Dermis microvascular lymphatic vessel endothelial cell (primary cell): ENCODE data around the gene S100A9. TPM values are rescaled to one million over a fixed set of nuclear protein-coding genes. Genes with fewer than 3 reads are reported as not detected.
"Not testable (repeated sequence)": the region's sequence is repeated elsewhere in the genome, so short reads cannot be mapped to it uniquely, and the experiment has no call there.

Experiments used
- DNase-seq, 2 donors: peaks; one replicate each; pipeline versions ENCODE4 v3.0.0 to v3.0.0-alpha.2; 2010; ENCODE audit warnings: low read depth in 2 of 2
- total RNA-seq: library from RNA; depleted of rRNA; stranded (reverse); fragments of >200 nt; gene quantifications from 2 replicates; pipeline ENCODE4 v1.2.1, GENCODE V29; 2014

Gene S100A9
- 0.25 and 0.90 TPM in 2 replicates for total RNA-seq

DNA sequence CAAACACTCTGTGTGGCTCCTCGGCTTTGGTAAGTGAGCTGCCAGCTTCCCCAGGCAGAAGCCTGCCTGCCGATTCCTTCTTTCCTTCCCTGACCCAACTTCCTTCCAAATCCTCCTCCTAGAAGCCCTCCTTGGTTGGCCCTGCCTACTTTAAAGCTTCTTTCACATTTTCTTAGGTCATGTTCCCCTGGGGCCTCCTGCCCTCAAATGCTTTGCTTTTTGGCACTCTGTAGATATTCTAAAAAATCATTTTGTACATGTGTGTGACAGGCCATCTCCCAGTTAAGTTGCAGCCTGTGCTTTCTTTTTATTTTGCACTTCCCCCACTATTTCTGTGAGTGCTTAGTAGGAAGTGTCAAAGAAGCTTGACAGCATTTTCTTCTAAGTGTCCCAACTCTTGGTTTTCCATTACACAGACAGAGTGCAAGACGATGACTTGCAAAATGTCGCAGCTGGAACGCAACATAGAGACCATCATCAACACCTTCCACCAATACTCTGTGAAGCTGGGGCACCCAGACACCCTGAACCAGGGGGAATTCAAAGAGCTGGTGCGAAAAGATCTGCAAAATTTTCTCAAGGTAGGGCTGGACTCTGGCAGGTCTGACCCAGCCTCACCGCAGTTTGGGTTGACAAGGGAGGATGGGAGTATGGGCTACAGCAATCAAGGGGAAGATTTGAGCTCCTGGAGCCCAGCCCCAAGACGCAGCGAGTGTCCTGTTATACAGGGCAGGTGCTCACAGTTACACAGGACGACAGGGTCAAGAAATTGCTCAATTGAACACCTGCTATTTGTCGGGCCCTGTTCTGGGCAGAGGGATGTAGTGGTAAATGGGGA lies at the start of gene S100A9:
Gene S100A9, plus strand, starts transcription at position 2 of the 838 bp plus-strand sequence. Its CDS starts 430 bp downstream, at position 432.
- DNase-seq: no peak

DNA sequence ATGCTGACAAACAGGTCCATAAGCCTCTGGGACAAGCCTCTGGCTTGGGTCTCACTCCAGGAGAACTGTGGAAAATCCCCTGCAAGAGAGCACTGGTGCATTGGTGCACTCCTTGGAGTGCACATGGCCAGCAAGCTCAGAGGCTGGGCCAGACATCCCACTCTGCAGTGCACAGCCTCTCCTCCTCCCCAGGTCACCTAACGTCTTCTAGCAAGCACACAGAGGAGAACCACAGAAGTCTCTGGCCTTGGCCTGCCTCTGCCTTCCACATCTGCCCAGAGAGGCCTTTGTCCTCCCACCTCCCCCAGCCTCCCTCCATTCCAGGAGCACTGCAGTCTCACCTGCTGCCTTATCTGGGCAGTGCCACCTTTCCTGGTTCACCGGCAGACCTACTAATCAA lies 49.1 kb upstream of the S100A9 start:
- DNase-seq: no peak

DNA sequence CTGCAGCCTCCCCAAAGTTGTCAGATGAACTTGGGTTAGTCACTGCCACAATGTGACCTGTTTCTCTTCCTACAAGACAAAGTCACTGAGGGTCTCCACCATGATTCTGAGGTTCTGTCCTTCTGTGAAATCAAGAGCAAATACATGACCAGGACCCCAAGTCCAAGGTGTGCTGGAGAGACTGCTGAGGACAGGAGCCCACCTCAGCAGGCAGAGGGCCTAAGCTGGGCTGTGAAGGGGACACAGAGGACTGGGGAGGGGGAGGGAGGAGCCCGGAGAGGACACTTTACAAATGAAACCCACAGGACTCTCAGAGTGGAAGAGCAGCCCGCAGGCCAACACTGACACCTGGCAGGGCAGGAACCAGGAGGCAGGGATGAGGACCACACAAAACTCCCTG lies 48.2 kb upstream of the S100A9 start:
- no peak for DNase-seq

DNA sequence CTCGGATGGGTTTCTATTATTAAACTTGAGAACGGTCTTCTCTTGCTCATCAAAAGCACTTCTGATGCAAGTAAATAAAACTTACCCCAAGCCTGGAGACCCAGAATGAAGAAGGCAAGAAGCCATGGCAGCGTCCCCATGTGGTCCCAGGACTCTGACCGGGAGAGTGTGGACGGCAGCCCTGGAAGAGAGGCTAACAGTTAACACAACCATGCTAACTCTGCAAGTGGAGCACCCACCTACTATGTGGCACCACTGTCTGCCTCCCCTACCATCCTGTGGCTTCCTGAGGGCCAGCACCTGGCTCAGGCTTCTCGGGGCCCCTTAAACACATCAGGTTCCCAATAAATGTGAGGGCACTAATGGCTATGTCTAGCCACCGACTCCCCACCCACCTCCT lies 47.1 kb upstream of the S100A9 start:
- DNase-seq: no peak

DNA sequence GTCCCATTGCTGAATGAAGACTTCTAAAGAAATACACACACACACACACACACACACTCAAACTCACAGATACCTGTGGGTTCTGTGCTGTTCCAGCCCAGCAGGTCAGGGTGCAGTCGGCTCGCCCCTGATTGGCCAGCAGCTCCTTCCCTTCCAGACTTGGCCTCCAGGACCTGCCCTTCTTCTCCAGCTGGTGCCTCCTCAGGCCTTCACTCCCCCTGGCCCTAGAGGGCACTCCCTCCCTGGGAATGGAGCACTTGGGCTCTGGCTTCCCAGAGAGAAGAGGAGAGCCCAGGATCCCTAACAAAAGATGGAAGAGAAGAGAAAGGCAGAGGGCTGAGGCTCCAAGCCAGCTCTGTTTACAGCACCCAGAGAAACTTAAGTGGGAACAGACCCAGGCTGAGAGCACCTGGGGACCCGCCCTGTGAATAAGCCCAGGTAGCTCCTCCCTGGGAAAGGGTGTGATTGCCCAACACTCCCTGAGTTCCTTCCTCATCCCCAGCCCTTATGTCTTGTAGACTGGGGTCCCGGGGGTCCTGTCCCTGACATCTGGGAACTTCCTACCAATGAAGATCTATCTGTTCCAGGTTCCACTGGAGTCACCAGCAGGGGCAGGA lies 45.0 kb upstream of the S100A9 start, which contains the start of gene PGLYRP3:
Gene PGLYRP3, minus strand, starts transcription at position 383 of the 617 bp plus-strand sequence. CDS start 2,287 bp downstream, outside the sequence.
- DNase-seq: no peak

DNA sequence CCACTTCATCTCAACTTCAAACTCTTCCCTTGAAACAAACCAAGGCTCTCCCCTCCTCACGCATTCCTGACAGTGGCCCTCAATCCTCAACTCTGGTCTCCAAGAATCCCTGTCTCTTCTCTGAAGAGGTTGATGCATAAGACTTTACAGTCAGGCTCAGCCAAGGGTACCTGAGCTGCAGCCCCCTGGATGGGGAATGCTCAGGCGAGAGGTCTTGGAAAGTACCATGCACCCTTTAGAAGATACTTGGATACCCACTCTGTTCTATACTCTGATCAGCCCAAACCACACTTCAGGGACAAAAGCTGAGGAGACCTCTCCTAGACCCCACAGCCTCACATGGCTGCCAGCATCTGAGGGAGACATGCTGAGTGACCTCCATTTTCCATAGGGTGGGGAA lies 44.4 kb upstream of the S100A9 start:
- DNase-seq: no peak

DNA sequence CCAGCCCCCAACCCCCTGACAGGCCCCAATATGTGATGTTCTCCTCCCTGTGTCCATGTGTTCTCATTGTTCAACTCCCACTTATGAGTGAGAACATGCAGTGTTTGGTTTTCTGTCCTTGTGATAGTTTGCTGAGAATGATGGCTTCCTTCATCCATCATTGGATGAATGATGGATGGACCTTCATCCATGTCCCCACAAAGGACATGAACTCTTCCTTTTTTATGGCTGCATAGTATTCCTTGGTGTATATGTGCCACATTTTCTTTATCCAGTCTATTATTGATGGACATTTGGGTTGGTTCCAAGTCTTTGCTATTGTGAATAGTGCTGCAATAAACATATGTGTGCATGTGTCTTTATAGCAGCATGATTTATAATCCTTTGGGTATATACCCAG lies 43.3 kb upstream of the S100A9 start:
- not testable (repeated sequence) for DNase-seq

DNA sequence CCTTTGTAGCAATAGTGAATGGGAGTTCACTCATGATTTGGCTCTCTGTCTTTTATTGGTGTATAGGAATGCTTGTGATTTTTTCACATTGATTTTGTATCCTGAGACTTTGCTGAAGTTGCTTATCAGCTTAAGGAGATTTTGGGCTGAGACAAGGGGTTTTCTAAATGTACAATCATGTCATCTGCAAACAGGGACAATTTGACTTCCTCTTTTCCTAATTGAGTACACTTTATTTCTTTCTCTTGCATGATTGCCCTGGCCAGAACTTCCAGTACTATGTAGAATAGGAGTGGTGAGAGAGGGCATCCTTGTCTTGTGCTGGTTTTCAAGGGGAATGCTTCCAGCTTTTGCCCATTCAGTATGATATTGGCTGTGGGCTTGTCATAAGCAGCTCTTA lies 41.6 kb upstream of the S100A9 start:
- not testable (repeated sequence) for DNase-seq

DNA sequence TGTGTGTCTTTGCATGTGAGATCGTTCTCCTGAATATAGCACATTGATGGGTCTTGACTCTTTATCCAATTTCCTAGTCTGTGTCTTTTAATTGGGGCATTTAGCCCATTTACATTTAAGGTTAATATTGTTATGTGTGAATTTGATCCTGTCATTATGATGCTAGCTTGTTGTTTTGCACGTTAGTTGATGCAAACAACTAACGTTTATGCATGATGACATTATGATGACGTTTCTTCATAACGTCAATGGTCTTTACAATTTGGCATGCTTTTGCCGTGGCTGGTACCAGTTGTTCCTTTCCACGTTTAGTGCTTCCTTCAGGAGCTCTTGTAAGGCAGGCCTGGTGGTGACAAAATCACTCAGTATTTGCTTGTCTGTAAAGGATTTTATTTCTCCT lies 39.5 kb upstream of the S100A9 start:
- not testable (repeated sequence) for DNase-seq

DNA sequence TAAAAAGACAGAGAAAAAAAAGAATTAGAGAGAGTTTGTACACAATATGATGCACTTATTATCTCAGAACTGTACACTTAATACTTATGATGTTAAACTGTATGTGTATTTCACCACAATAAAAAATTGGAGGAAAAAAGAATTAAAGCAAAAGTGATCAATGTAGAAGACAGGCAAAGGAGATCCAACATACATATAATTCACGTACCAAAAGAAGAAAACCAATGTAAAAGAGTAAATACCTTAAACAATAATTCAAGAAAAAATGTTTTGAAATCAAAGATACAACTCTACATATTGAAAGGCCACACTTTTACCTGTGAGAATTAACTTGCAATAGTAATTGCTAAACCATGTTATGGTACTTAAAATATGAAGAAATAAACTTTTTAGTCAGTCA lies 35.1 kb upstream of the S100A9 start:
- no peak for DNase-seq

DNA sequence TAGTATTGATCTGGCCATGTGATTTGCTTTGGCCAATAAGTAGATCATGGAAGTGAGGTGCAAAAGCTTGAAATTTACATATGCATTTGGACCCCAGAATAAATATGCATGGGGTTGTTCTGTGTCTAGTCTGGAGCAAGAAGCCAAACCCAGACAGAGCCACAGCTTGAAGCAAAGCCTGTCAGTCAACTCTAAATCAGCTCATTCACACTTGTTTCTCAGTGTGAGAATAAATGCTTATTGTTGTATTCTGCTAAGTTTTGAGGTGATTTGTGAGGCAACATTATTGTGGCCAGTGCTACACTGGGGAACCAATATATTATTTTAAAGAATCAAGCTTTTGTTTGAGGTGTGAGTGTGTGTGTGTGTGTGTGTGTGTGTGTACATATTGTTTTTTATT lies 32.7 kb upstream of the S100A9 start:
- DNase-seq: no peak

DNA sequence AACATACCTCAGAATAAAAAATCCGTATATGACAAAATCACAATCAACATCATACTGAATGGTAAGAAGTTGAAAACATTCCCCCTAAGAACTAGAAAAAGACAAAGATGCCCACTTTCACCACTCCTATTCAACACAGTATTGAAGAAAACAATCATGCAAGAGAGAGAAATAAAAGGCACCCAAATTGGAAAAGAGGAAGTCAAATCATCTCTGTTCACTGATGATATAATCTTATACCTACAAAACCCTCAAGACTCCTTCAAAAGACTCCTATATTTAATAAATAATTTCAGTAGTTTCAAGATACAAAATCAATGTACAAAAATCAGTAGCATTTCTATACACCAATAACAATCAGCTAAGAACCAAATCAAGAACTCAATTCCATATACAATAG lies 23.8 kb upstream of the S100A9 start:
- DNase-seq: no peak

DNA sequence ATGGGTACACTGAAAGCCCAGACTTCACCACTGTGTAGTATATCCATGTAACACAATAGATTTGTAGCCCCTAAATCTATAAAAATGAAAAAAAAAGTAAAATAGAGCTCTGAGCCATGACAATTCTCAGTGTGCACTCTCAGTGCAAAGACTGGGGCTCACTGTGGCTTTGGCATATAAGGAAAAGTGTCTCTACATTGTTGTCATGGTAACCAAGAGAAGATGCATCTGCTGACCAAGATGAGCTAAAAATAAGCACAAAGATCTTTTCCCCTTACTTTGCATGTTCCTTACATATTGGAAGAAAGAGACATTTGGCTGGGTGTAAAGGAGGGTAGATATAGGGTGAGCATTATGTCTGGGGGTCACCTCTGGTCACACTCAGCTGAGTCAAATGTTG lies 21.0 kb upstream of the S100A9 start:
- no peak for DNase-seq

DNA sequence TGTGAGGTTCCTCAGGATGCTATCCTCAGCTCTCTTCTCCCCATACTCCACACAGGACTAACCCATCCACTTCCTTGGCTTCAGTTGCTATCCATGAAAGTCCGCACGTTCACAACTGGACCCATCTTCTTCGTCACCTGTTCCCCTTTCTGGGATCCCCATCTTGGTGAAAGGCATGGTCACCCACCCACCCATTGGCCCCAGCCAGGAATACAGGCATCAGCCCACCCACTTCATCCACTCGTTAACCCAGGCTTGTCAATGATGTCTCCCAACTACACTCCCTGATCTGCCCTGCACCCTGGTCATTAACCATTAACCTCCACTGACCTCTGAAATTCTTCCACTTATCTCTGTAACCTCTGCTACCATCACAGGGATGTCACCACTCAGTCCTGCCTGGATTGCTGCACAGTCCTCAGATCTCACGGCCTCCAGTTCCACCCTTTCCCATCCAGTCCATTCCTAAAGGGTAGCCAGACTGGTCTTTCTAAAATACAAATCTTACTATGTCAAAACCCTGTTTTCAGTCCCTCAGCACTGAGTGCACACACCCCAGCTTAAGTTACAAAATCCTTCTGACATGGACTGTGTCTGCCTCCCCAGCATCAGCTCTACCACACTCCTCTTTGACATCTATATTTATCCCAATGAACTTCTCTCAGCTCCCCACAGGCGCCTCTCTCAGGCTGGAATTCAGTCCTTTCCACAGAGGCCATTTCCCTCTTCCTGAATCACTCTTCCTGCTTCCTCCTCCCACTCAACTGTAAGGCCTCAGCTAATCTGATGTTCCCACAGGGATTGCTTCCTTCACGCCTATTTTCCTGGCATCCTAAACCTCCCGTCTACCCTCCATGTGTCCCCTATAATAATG lies 19.4 kb upstream of the S100A9 start:
- no peak for DNase-seq

DNA sequence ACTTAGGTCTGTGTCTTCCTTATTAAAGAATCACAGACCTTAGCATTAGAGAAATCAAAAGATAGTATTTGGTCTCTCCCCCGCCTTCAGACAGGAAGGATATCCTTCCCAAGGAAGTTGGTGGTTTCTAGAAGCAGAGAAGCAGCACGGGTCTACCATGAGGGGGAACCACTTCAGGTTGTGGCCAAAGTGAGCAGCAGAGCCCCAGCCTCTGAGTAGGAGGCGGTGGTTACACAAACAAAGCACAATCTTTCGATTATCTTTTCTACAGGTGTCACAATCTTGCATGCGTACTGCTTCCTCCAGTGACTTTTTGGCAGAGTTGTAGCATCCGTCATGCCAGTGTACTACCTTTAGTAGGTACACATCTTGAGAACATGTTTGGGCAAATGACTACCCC lies 17.9 kb upstream of the S100A9 start:
- DNase-seq: no peak

DNA sequence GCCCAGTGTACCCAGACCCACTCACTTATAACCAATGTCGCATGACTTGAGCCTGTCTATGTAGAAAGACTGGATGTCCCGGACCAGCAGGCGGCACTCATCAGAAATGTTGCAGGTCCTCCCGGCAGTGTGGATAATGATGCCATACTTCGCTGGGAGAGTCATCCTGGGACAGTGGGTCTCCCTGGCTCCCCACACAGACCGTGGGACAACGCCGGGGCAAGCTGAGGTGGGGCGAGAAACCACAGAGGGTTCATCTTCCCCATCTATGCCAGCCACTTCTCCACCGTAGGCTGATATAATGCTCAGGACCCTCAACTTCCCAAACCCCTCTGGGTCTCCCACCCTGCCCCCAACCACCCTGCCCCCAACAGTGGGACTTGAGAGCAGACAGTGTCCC lies 17.3 kb upstream of the S100A9 start:
- no peak for DNase-seq

DNA sequence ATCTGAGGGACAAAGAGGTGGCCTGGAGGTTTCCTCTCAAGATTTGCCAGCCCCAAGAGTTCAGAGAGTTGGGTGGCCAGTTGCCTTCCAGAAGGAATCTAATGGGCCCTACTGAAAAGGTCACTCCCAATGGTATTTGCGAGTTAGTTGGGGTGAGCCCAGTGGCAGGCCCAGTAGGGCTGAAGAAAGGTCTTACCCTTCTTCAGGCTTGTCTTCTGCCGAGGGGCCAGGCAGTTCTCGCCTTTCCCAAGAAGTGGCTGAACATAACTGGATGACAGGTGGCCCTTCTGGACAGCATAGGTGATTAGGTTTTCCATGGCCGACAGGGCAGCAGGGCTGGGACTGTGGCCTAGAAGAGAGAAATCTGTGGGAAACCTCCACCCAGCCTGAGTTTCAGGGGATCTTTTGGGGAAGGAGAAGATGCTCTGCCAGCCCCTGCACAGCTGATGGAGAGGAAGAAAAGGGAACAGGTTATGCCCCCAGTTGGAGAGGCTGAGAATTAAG lies 16.2 kb upstream of the S100A9 start:
- DNase-seq: no peak

DNA sequence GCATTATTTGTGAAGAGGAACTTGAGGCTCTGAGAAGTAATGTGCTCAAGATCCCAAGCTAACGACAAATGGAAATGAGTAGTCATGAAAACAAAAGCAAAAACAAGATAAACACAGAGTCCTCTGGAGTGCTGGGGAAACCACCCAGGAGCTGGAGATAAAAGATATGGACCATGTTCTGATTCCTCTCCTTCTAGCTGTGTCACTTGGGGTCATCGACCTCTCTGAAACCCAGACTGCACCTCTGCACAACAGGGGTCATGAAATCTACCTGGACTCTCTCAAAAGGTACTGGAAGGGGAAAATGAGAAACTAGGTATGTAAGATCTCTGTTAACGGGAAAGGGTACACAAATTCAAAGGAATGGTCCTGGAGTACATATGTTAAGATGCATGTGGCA lies 15.5 kb upstream of the S100A9 start:
- DNase-seq: no peak

DNA sequence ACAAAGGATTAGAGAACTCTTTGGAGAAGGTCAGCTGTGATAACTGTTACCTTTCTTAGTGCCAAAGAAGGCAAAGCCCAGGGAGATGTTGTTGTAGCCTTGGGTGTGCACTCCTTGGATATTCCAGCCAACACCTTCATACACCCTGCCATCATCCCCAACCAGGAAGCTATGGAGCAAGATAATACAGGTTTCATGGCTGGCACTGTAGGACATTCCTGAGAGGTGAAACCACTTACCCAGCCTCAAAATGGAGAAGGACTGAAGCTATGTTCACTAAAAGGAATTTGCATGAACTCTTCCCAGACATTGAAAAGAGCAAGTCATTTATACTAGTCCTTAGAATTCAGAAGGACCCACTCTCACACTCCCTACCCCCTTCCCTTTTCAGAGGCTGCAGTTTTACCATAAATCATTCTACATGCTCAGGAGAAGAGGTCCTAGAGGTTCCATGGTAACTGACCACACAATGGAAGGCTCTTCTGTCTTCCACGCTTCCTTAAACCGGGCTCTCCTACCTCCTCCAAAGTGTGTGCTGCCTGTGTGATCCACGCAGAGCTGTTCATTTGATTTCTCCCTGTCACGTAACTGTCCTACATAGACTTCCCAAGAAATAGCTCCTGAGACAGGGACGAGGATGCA lies 14.5 kb upstream of the S100A9 start:
- no peak for DNase-seq

DNA sequence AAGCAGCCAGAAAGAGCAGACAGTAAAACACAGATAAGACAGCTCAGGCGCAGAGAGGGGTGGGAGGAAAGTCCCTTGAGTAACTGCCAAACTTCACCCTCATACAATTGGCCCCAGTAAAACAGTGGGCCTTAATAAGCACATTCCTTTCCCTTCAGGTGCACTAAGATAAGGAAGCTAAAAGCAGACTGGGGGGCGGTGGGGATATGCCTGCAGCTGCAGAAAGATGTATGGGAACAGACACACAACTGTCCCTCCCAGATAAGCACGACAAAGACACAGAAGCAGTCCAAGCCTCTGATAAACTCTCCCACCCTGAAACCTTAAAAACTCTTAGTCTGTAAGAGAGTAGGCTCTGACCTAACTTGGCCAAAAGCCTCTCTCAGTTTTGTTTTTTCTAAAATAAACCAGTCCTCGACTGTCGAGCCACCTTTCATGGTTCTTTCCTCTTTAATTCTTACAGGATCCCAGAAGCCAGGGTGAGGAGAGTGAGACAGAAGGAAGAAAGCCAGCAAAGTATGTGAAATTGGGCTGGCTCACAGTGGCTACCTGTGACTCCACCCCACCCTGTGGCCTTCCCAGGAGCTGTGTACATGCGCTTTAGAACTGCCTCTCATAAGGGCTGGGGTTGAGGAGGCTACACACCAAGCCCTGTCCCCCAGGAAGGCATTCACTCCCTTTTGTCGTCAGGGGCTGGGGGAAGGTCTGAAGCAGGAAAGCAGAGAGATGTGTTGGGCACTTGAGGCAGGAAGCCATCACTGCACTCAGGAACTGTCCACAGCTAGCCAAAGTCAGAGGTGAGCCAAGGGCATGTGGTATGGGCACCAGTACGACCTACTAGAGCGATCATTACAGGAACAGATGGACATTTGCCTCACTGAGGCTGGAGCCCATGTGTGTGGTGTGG lies 13.6 kb upstream of the S100A9 start:
- DNase-seq: no peak

DNA sequence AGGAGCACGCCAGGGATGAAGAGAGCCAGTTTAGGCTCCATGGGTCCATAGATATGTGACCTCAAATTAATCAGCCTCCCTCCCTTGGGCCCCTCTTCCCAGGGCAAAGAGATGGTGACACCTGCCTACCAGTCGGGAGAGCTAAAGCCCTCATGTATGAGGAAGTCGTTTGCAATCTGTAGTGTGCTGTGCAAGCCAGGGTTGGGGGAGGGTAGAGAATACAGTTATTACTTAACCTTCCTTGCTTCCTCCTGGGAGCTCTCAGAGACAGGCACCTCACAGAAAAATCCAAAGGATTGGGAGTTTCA lies 13.0 kb upstream of the S100A9 start:
- no peak for DNase-seq
